ENCODE measurements around the gene ARL3.
"Not testable (repeated sequence)": the region's sequence is repeated elsewhere in the genome, so short reads cannot be mapped to it uniquely, and the experiment has no call there.

ARL3 gene

GRCh38 chr10:102745157-102745556 lies 31.0 kb upstream of the ARL3 start:
- H3K9ac ChIP-seq (ENCODE audit: low read length), result no peak overlapping the region
- no peaks in the 10 kb centered on the region for H3K27me3 ChIP-seq (ENCODE audit: control insufficient read depth, insufficient read depth, low read length)
- peak overlapping the region; percentile 99 for H3K4me3 ChIP-seq (ENCODE audit: low read length)
- no peaks in the 10 kb centered on the region for H3K36me3 ChIP-seq (ENCODE audit: control insufficient read depth, insufficient read depth, low read length)
- peak overlapping the region; percentile 93 for H3K27ac ChIP-seq (ENCODE audit: low read depth, low read length)
- peaks cover 16% of the 10 kb centered on the region for H3K4me1 ChIP-seq (ENCODE audit: control insufficient read depth, insufficient read depth, low read length)

- Histone ChIP-seq H3K4me3 (ENCODE audit: low read length) (peak overlapping the region; percentile 99), H3K27me3 (ENCODE audit: control insufficient read depth, insufficient read depth, low read length) (no peaks in the 10 kb centered on the region), H3K9ac (ENCODE audit: low read length) (peak overlapping the region; percentile 98), H3K4me1 (ENCODE audit: control insufficient read depth, insufficient read depth, low read length) (peaks cover 16% of the 10 kb centered on the region), H3K36me3 (ENCODE audit: control insufficient read depth, insufficient read depth, low read length) (no peaks in the 10 kb centered on the region), H3K27ac (ENCODE audit: low read depth, low read length) (peak overlapping the region; percentile 93)
These were observed 30.3 kb upstream of the ARL3 start for GRCh38 chr10:102744374-102745051.

- peak within 1 kb of the TSS; percentile 93 for H3K27ac ChIP-seq (ENCODE audit: low read depth, low read length)
- no peaks in the 10 kb centered on the region for H3K36me3 ChIP-seq (ENCODE audit: control insufficient read depth, insufficient read depth, low read length)
- H3K4me1 ChIP-seq (ENCODE audit: control insufficient read depth, insufficient read depth, low read length), result peaks cover 16% of the 10 kb centered on the region
- peak within 1 kb of the TSS; percentile 98 for H3K9ac ChIP-seq (ENCODE audit: low read length)
- H3K4me3 ChIP-seq (ENCODE audit: low read length), result peak within 1 kb of the TSS; percentile 99
- no peaks in the 10 kb centered on the region for H3K27me3 ChIP-seq (ENCODE audit: control insufficient read depth, insufficient read depth, low read length)
These were observed 29.6 kb upstream of the ARL3 start, which contains the start of gene WBP1L for GRCh38 chr10:102743588-102744373. TSS of gene WBP1L (plus strand) at chr10:102743948. CDS start at chr10:102744054, 106 bp downstream.

- H3K27ac ChIP-seq (ENCODE audit: low read depth, low read length), result no peak overlapping the region
These were observed 28.9 kb upstream of the ARL3 start for GRCh38 chr10:102743078-102743587.

GRCh38 chr10:102742313-102742712 lies 28.1 kb upstream of the ARL3 start:
- peaks cover 16% of the 10 kb centered on the region for H3K4me1 ChIP-seq (ENCODE audit: control insufficient read depth, insufficient read depth, low read length)
- not testable (repeated sequence) for H3K27ac ChIP-seq (ENCODE audit: low read depth, low read length); H3K27me3 ChIP-seq (ENCODE audit: control insufficient read depth, insufficient read depth, low read length); H3K9ac ChIP-seq (ENCODE audit: low read length); H3K4me3 ChIP-seq (ENCODE audit: low read length); H3K36me3 ChIP-seq (ENCODE audit: control insufficient read depth, insufficient read depth, low read length)

More at GRCh38 chr10:102743078-102743587, 28.9 kb upstream of the ARL3 start:
- no peaks in the 10 kb centered on the region for H3K27me3 ChIP-seq (ENCODE audit: control insufficient read depth, insufficient read depth, low read length)
- no peak overlapping the region for H3K9ac ChIP-seq (ENCODE audit: low read length)
- peaks cover 16% of the 10 kb centered on the region for H3K4me1 ChIP-seq (ENCODE audit: control insufficient read depth, insufficient read depth, low read length)
- H3K4me3 ChIP-seq (ENCODE audit: low read length), result peak overlapping the region; percentile 53
- no peaks in the 10 kb centered on the region for H3K36me3 ChIP-seq (ENCODE audit: control insufficient read depth, insufficient read depth, low read length)

GRCh38 chr10:102741726-102742237 lies 27.6 kb upstream of the ARL3 start:
- H3K4me1 ChIP-seq (ENCODE audit: control insufficient read depth, insufficient read depth, low read length), result peaks cover 16% of the 10 kb centered on the region
- no peak overlapping the region for H3K4me3 ChIP-seq (ENCODE audit: low read length)
- H3K27me3 ChIP-seq (ENCODE audit: control insufficient read depth, insufficient read depth, low read length), result no peaks in the 10 kb centered on the region
- H3K27ac ChIP-seq (ENCODE audit: low read depth, low read length), result no peak overlapping the region
- H3K36me3 ChIP-seq (ENCODE audit: control insufficient read depth, insufficient read depth, low read length), result no peaks in the 10 kb centered on the region
- no peak overlapping the region for H3K9ac ChIP-seq (ENCODE audit: low read length)

GRCh38 chr10:102740229-102740628 lies 26.0 kb upstream of the ARL3 start:
- no peak overlapping the region for H3K9ac ChIP-seq (ENCODE audit: low read length)
- H3K4me1 ChIP-seq (ENCODE audit: control insufficient read depth, insufficient read depth, low read length), result peaks cover 8% of the 10 kb centered on the region
- no peaks in the 10 kb centered on the region for H3K36me3 ChIP-seq (ENCODE audit: control insufficient read depth, insufficient read depth, low read length)
- no peaks in the 10 kb centered on the region for H3K27me3 ChIP-seq (ENCODE audit: control insufficient read depth, insufficient read depth, low read length)
- H3K4me3 ChIP-seq (ENCODE audit: low read length), result no peak overlapping the region
- H3K27ac ChIP-seq (ENCODE audit: low read depth, low read length), result no peak overlapping the region

- Histone ChIP-seq H3K4me3 (ENCODE audit: low read length) (no peak overlapping the region), H3K36me3 (ENCODE audit: control insufficient read depth, insufficient read depth, low read length) (no peaks in the 10 kb centered on the region), H3K27ac (ENCODE audit: low read depth, low read length) (no peak overlapping the region), H3K9ac (ENCODE audit: low read length) (no peak overlapping the region), H3K27me3 (ENCODE audit: control insufficient read depth, insufficient read depth, low read length) (no peaks in the 10 kb centered on the region), H3K4me1 (ENCODE audit: control insufficient read depth, insufficient read depth, low read length) (peaks cover 2% of the 10 kb centered on the region)
These were observed 24.5 kb upstream of the ARL3 start for GRCh38 chr10:102738692-102739121.

- Histone ChIP-seq H3K36me3 (ENCODE audit: control insufficient read depth, insufficient read depth, low read length) (no peaks in the 10 kb centered on the region), H3K4me1 (ENCODE audit: control insufficient read depth, insufficient read depth, low read length) (no peaks in the 10 kb centered on the region), H3K27me3 (ENCODE audit: control insufficient read depth, insufficient read depth, low read length) (no peaks in the 10 kb centered on the region), H3K27ac (ENCODE audit: low read depth, low read length) (no peak overlapping the region), H3K4me3 (ENCODE audit: low read length) (no peak overlapping the region), H3K9ac (ENCODE audit: low read length) (no peak overlapping the region)
These were observed 20.9 kb upstream of the ARL3 start for GRCh38 chr10:102735065-102735562.

GRCh38 chr10:102732661-102733060 lies 18.5 kb upstream of the ARL3 start:
- Histone ChIP-seq H3K4me3 (ENCODE audit: low read length) (no peak overlapping the region), H3K4me1 (ENCODE audit: control insufficient read depth, insufficient read depth, low read length) (no peaks in the 10 kb centered on the region), H3K27ac (ENCODE audit: low read depth, low read length) (no peak overlapping the region), H3K36me3 (ENCODE audit: control insufficient read depth, insufficient read depth, low read length) (no peaks in the 10 kb centered on the region), H3K27me3 (ENCODE audit: control insufficient read depth, insufficient read depth, low read length) (no peaks in the 10 kb centered on the region), H3K9ac (ENCODE audit: low read length) (no peak overlapping the region)

- Histone ChIP-seq H3K4me1 (ENCODE audit: control insufficient read depth, insufficient read depth, low read length) (no peaks in the 10 kb centered on the region), H3K36me3 (ENCODE audit: control insufficient read depth, insufficient read depth, low read length) (peaks cover 3% of the 10 kb centered on the region), H3K27ac (ENCODE audit: low read depth, low read length) (no peak overlapping the region)
These were observed 17.1 kb upstream of the ARL3 start for GRCh38 chr10:102731222-102731800.

More at GRCh38 chr10:102731222-102731800, 17.1 kb upstream of the ARL3 start:
- no peak overlapping the region for H3K4me3 ChIP-seq (ENCODE audit: low read length)
- H3K27me3 ChIP-seq (ENCODE audit: control insufficient read depth, insufficient read depth, low read length), result no peaks in the 10 kb centered on the region
- H3K9ac ChIP-seq (ENCODE audit: low read length), result no peak overlapping the region
